ENCODE measurements around the gene GALNT4. TPM values are rescaled to one million over a fixed set of nuclear protein-coding genes. Genes with fewer than 3 reads are reported as not detected.

The GALNT4 gene
- total and polyA plus RNA-seq, 2 donors (not counting 1 experiment from before 2014, with no cell fraction given), result 9.1 to 16.0 TPM

GRCh38 chr12:89490922-89491321 is 33.7 kb downstream of the GALNT4 start:
- Histone ChIP-seq H3K4me1 (ENCODE audit: control insufficient read depth, extremely low read depth, insufficient read depth, low read length) (peaks cover 3% of the 10 kb centered on the region), H3K79me2 (ENCODE audit: control insufficient read depth, insufficient read depth, low read length) (no peaks in the 10 kb centered on the region), H3K4me3 (replicated peaks in 1 of 4; ENCODE audit: control extremely low read depth in 1 of 4, insufficient read depth in 1 of 4, low read depth in 3 of 4, low read length in 4 of 4) (no peak overlapping the region), H3K4me2 (ENCODE audit: extremely low read depth, insufficient read depth, low read length) (no peak overlapping the region), H4K20me1 (ENCODE audit: control insufficient read depth, extremely low read depth, insufficient read depth, low read length) (no peaks in the 10 kb centered on the region), H3K36me3 (ENCODE audit: control insufficient read depth, insufficient read depth, low read length) (no peaks in the 10 kb centered on the region), H3K9ac (ENCODE audit: insufficient read depth, low read length) (no peak overlapping the region), H3K27me3 (ENCODE audit: control insufficient read depth, insufficient read depth, low read length) (no peaks in the 10 kb centered on the region), H2AFZ (ENCODE audit: low read length) (no peak overlapping the region), H3K27ac (ENCODE audit: insufficient read depth, low read length) (no peak overlapping the region), H3K9me3 (ENCODE audit: control insufficient read depth, insufficient read depth, low read depth, low read length) (no peaks in the 10 kb centered on the region)
- TF ChIP-seq EZH2 (IDR thresholded peaks at IDR 0.05; ENCODE audit: low read length, missing control alignments) (no peak), CTCF (conservative IDR thresholded peaks at IDR 0.05 in 1 of 2, IDR thresholded peaks at IDR 0.05 in 1 of 2; ENCODE audit: low read depth in 1 of 2, low read length in 2 of 2) (no peak)
- no peak for DNase-seq (ENCODE audit: low read depth in 2 of 2)

GRCh38 chr12:89486264-89486663 is 38.3 kb downstream of the GALNT4 start:
- H3K79me2 ChIP-seq (ENCODE audit: control insufficient read depth, insufficient read depth, low read length), result no peaks in the 10 kb centered on the region
- no peak for DNase-seq (ENCODE audit: low read depth in 2 of 2)
- H3K27me3 ChIP-seq (ENCODE audit: control insufficient read depth, insufficient read depth, low read length), result no peaks in the 10 kb centered on the region
- no peak overlapping the region for H3K9ac ChIP-seq (ENCODE audit: insufficient read depth, low read length)
- H3K36me3 ChIP-seq (ENCODE audit: control insufficient read depth, insufficient read depth, low read length), result no peaks in the 10 kb centered on the region
- TF ChIP-seq CTCF (conservative IDR thresholded peaks at IDR 0.05 in 1 of 2, IDR thresholded peaks at IDR 0.05 in 1 of 2; ENCODE audit: low read depth in 1 of 2, low read length in 2 of 2), result no peak
- no peak for TF ChIP-seq EZH2 (IDR thresholded peaks at IDR 0.05; ENCODE audit: low read length, missing control alignments)
- no peak overlapping the region for H3K27ac ChIP-seq (ENCODE audit: insufficient read depth, low read length)
- no peaks in the 10 kb centered on the region for H3K4me1 ChIP-seq (ENCODE audit: control insufficient read depth, extremely low read depth, insufficient read depth, low read length)
- no peaks in the 10 kb centered on the region for H4K20me1 ChIP-seq (ENCODE audit: control insufficient read depth, extremely low read depth, insufficient read depth, low read length)
- no peak overlapping the region for H3K4me3 ChIP-seq (replicated peaks in 1 of 4; ENCODE audit: control extremely low read depth in 1 of 4, insufficient read depth in 1 of 4, low read depth in 3 of 4, low read length in 4 of 4)
- H2AFZ ChIP-seq (ENCODE audit: low read length), result no peak overlapping the region
- no peak overlapping the region for H3K4me2 ChIP-seq (ENCODE audit: extremely low read depth, insufficient read depth, low read length)
- H3K9me3 ChIP-seq (ENCODE audit: control insufficient read depth, insufficient read depth, low read depth, low read length), result no peaks in the 10 kb centered on the region

GRCh38 chr12:89484470-89484869 is 40.1 kb downstream of the GALNT4 start:
- no peaks in the 10 kb centered on the region for H3K9me3 ChIP-seq (ENCODE audit: control insufficient read depth, insufficient read depth, low read depth, low read length)
- no peak overlapping the region for H3K9ac ChIP-seq (ENCODE audit: insufficient read depth, low read length)
- H3K4me3 ChIP-seq (replicated peaks in 1 of 4; ENCODE audit: control extremely low read depth in 1 of 4, insufficient read depth in 1 of 4, low read depth in 3 of 4, low read length in 4 of 4), result no peak overlapping the region
- H2AFZ ChIP-seq (ENCODE audit: low read length), result no peak overlapping the region
- H3K36me3 ChIP-seq (ENCODE audit: control insufficient read depth, insufficient read depth, low read length), result no peaks in the 10 kb centered on the region
- DNase-seq (ENCODE audit: low read depth in 2 of 2), result no peak
- no peaks in the 10 kb centered on the region for H4K20me1 ChIP-seq (ENCODE audit: control insufficient read depth, extremely low read depth, insufficient read depth, low read length)
- no peak overlapping the region for H3K4me2 ChIP-seq (ENCODE audit: extremely low read depth, insufficient read depth, low read length)
- H3K27me3 ChIP-seq (ENCODE audit: control insufficient read depth, insufficient read depth, low read length), result no peaks in the 10 kb centered on the region
- no peak overlapping the region for H3K27ac ChIP-seq (ENCODE audit: insufficient read depth, low read length)
- H3K4me1 ChIP-seq (ENCODE audit: control insufficient read depth, extremely low read depth, insufficient read depth, low read length), result no peaks in the 10 kb centered on the region
- no peaks in the 10 kb centered on the region for H3K79me2 ChIP-seq (ENCODE audit: control insufficient read depth, insufficient read depth, low read length)
- no peak for TF ChIP-seq EZH2 (IDR thresholded peaks at IDR 0.05; ENCODE audit: low read length, missing control alignments)
